SK-N-SH (cell line): ENCODE results near the gene BBS4.

Source experiments
- EZH2phosphoT487 ChIP-seq: fragments of 200-600 bp; sonication (generic); IDR thresholded peaks from 2 replicates; pipeline ENCODE4 v1.6.1; 2017; ENCODE audit warnings: low read depth, mixed run types, mild to moderate bottlenecking, antibody characterized with exemption, moderate library complexity, borderline replicate concordance
- GATA2 ChIP-seq: sonication (generic); formaldehyde crosslinking; IDR thresholded peaks from 2 replicates; pipeline ENCODE4 v1.5.0; 2020; ENCODE audit warnings: mild to moderate bottlenecking, missing genetic modification reagents
- JUND ChIP-seq: IDR thresholded peaks from 2 replicates; pipeline ENCODE4 v1.4.0; 2012
- POLR2AphosphoS5 ChIP-seq: IDR thresholded peaks from 2 replicates; pipeline ENCODE4 v1.6.1; 2012; ENCODE audit warnings: low read depth, low read length
- RXRA ChIP-seq: IDR thresholded peaks from 2 replicates; pipeline ENCODE4 v1.4.0; 2012; ENCODE audit warnings: low read depth, mild to moderate bottlenecking, borderline replicate concordance
- TF ChIP-seq, protein P1 (sequence below): fragments of 200-600 bp; sonication (generic); IDR thresholded peaks from 2 replicates; pipeline ENCODE4 v1.6.1; 2017; ENCODE audit warnings: antibody characterized with exemption, mild to moderate bottlenecking, moderate library complexity
- TF ChIP-seq, protein P2 (sequence below): IDR thresholded peaks from 2 replicates; pipeline ENCODE4 v1.6.1; 2012; ENCODE audit warnings: mild to moderate bottlenecking, low read depth, low read length, moderate library complexity

DNA sequence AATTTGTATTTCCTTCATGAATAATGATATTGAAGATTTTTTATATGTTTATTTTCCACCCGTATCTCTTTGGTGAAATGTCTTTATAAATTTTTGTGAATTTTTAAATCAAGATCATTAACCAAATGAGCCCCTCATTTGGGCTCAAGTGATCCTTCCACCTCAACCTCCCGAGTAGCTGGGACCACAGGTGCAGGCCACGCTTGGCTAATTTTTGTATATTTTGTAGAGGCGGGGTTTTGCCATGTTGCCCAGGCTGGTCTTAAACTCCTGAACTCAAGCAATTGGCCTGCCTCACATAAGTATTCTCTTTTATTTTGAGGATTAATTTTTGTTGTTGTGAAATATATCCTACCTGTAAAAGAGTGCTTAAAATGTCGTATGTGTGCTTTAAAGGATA lies 4.9 kb downstream of the BBS4 start:
- TF ChIP-seq, protein P1, sequence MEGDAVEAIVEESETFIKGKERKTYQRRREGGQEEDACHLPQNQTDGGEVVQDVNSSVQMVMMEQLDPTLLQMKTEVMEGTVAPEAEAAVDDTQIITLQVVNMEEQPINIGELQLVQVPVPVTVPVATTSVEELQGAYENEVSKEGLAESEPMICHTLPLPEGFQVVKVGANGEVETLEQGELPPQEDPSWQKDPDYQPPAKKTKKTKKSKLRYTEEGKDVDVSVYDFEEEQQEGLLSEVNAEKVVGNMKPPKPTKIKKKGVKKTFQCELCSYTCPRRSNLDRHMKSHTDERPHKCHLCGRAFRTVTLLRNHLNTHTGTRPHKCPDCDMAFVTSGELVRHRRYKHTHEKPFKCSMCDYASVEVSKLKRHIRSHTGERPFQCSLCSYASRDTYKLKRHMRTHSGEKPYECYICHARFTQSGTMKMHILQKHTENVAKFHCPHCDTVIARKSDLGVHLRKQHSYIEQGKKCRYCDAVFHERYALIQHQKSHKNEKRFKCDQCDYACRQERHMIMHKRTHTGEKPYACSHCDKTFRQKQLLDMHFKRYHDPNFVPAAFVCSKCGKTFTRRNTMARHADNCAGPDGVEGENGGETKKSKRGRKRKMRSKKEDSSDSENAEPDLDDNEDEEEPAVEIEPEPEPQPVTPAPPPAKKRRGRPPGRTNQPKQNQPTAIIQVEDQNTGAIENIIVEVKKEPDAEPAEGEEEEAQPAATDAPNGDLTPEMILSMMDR, result no peak
- TF ChIP-seq POLR2AphosphoS5 (no peak), GATA2 (CRISPR knock-in tag) (no peak), EZH2phosphoT487 (no peak), RXRA (no peak), JUND (no peak)
- TF ChIP-seq, protein P2, sequence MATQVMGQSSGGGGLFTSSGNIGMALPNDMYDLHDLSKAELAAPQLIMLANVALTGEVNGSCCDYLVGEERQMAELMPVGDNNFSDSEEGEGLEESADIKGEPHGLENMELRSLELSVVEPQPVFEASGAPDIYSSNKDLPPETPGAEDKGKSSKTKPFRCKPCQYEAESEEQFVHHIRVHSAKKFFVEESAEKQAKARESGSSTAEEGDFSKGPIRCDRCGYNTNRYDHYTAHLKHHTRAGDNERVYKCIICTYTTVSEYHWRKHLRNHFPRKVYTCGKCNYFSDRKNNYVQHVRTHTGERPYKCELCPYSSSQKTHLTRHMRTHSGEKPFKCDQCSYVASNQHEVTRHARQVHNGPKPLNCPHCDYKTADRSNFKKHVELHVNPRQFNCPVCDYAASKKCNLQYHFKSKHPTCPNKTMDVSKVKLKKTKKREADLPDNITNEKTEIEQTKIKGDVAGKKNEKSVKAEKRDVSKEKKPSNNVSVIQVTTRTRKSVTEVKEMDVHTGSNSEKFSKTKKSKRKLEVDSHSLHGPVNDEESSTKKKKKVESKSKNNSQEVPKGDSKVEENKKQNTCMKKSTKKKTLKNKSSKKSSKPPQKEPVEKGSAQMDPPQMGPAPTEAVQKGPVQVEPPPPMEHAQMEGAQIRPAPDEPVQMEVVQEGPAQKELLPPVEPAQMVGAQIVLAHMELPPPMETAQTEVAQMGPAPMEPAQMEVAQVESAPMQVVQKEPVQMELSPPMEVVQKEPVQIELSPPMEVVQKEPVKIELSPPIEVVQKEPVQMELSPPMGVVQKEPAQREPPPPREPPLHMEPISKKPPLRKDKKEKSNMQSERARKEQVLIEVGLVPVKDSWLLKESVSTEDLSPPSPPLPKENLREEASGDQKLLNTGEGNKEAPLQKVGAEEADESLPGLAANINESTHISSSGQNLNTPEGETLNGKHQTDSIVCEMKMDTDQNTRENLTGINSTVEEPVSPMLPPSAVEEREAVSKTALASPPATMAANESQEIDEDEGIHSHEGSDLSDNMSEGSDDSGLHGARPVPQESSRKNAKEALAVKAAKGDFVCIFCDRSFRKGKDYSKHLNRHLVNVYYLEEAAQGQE, result no peak
